Measurements from ENCODE around the gene BPIFA2. TPM values are rescaled to one million over a fixed set of nuclear protein-coding genes. Genes with fewer than 3 reads are reported as not detected.

The BPIFA2 gene
- total and polyA plus RNA-seq, 2 experiments from 2014 or later: not detected

GRCh38 chr20:33162313-33162712 lies 5.6 kb upstream of the BPIFA2 start:
- WGBS, 2 experiments (ENCODE audit: low coverage in 1 of 2, low lambda C conversion rate in 2 of 2, missing lambda C conversion rate in 2 of 2): 48 to 56% methylated on average over 6 of the region's 6 CpGs
- in situ Hi-C loops (cut with MboI): no loop called here

GRCh38 chr20:33162753-33163152 lies 5.2 kb upstream of the BPIFA2 start:
- Histone ChIP-seq H3K27me3 (replicated peaks; ENCODE audit: insufficient read depth) (peaks cover 15% of the 10 kb centered on the region; the same call in 1 of the 2 replicates), H3K27ac (no peak overlapping the region), H3K4me3 (no peak overlapping the region), H2AFZ (no peak overlapping the region), H3K79me2 (ENCODE audit: insufficient read depth) (no peaks in the 10 kb centered on the region), H3F3A (ENCODE audit: insufficient read depth) (no peaks in the 10 kb centered on the region), H3K4me1 (ENCODE audit: insufficient read depth) (no peaks in the 10 kb centered on the region), H3K4me2 (ENCODE audit: unreplicated experiment) (no peak overlapping the region), H3K9me3 (ENCODE audit: low read depth) (no peaks in the 10 kb centered on the region), H3K36me3 (ENCODE audit: low read depth) (no peaks in the 10 kb centered on the region), H3K9me2 (ENCODE audit: insufficient read depth) (no peaks in the 10 kb centered on the region), H3K9ac (no peak overlapping the region), H4K20me1 (ENCODE audit: insufficient read depth) (no peaks in the 10 kb centered on the region)
- 28 to 33% methylated on average over 5 of the region's 5 CpGs for WGBS, 2 experiments (ENCODE audit: low coverage in 1 of 2, low lambda C conversion rate in 2 of 2, missing lambda C conversion rate in 2 of 2)
- no peak for DNase-seq
- in situ Hi-C loops (cut with MboI): no loop called here
- TF ChIP-seq EZH2 (IDR thresholded peaks at IDR 0.05; ENCODE audit: insufficient read depth, poor library complexity, severe bottlenecking): no peak

More at GRCh38 chr20:33162313-33162712, 5.6 kb upstream of the BPIFA2 start:
- H3K4me1 ChIP-seq (ENCODE audit: insufficient read depth): no peaks in the 10 kb centered on the region
- no peaks in the 10 kb centered on the region for H3K79me2 ChIP-seq (ENCODE audit: insufficient read depth)
- no peak overlapping the region for H2AFZ ChIP-seq
- no peak overlapping the region for H3K9ac ChIP-seq
- DNase-seq: no peak
- H3K27ac ChIP-seq: no peak overlapping the region
- peaks cover 15% of the 10 kb centered on the region; the same call in 1 of the 2 replicates for H3K27me3 ChIP-seq (replicated peaks; ENCODE audit: insufficient read depth)
- H3K36me3 ChIP-seq (ENCODE audit: low read depth): no peaks in the 10 kb centered on the region
- no peaks in the 10 kb centered on the region for H3K9me2 ChIP-seq (ENCODE audit: insufficient read depth)
- H3F3A ChIP-seq (ENCODE audit: insufficient read depth): no peaks in the 10 kb centered on the region
- no peaks in the 10 kb centered on the region for H4K20me1 ChIP-seq (ENCODE audit: insufficient read depth)
- H3K9me3 ChIP-seq (ENCODE audit: low read depth): no peaks in the 10 kb centered on the region
- no peak for TF ChIP-seq EZH2phosphoT487 (IDR thresholded peaks at IDR 0.05; ENCODE audit: insufficient read depth, low read depth)
- no peak for TF ChIP-seq EZH2 (IDR thresholded peaks at IDR 0.05; ENCODE audit: insufficient read depth, poor library complexity, severe bottlenecking)
- no peak overlapping the region for H3K4me3 ChIP-seq
- H3K4me2 ChIP-seq (ENCODE audit: unreplicated experiment): no peak overlapping the region

- TF ChIP-seq EZH2 (IDR thresholded peaks at IDR 0.05; ENCODE audit: insufficient read depth, poor library complexity, severe bottlenecking) (no peak), EZH2phosphoT487 (IDR thresholded peaks at IDR 0.05; ENCODE audit: insufficient read depth, low read depth) (no peak)
- DNase-seq: no peak
These were observed 3.9 kb upstream of the BPIFA2 start for GRCh38 chr20:33163856-33164762.

GRCh38 chr20:33164763-33165095 lies 3.2 kb upstream of the BPIFA2 start:
- 23 to 27% methylated on average over 6 of the region's 6 CpGs for WGBS, 2 experiments (ENCODE audit: low coverage in 1 of 2, low lambda C conversion rate in 2 of 2, missing lambda C conversion rate in 2 of 2)
- H3K4me1 ChIP-seq (ENCODE audit: insufficient read depth): no peaks in the 10 kb centered on the region
- H3K9me3 ChIP-seq (ENCODE audit: low read depth): peaks cover 3% of the 10 kb centered on the region
- H3K9me2 ChIP-seq (ENCODE audit: insufficient read depth): no peaks in the 10 kb centered on the region
- no peak overlapping the region for H3K4me2 ChIP-seq (ENCODE audit: unreplicated experiment)
- no peak overlapping the region for H3K4me3 ChIP-seq
- DNase-seq: no peak
- peaks cover 8% of the 10 kb centered on the region; the same call in 1 of the 2 replicates for H3K27me3 ChIP-seq (replicated peaks; ENCODE audit: insufficient read depth)
- H3K9ac ChIP-seq: no peak overlapping the region
- no peaks in the 10 kb centered on the region for H4K20me1 ChIP-seq (ENCODE audit: insufficient read depth)
- H3K27ac ChIP-seq: no peak overlapping the region
- in situ Hi-C loops (cut with MboI): no loop called here
- no peaks in the 10 kb centered on the region for H3F3A ChIP-seq (ENCODE audit: insufficient read depth)
- H2AFZ ChIP-seq: no peak overlapping the region
- H3K79me2 ChIP-seq (ENCODE audit: insufficient read depth): no peaks in the 10 kb centered on the region
- TF ChIP-seq EZH2phosphoT487 (IDR thresholded peaks at IDR 0.05; ENCODE audit: insufficient read depth, low read depth) (no peak), EZH2 (IDR thresholded peaks at IDR 0.05; ENCODE audit: insufficient read depth, poor library complexity, severe bottlenecking) (no peak)
- no peaks in the 10 kb centered on the region for H3K36me3 ChIP-seq (ENCODE audit: low read depth)

More at GRCh38 chr20:33163856-33164762, 3.9 kb upstream of the BPIFA2 start:
- Histone ChIP-seq H4K20me1 (ENCODE audit: insufficient read depth) (no peaks in the 10 kb centered on the region), H3K4me3 (no peak overlapping the region), H3K27me3 (replicated peaks; ENCODE audit: insufficient read depth) (peaks cover 8% of the 10 kb centered on the region; the same call in 1 of the 2 replicates), H2AFZ (no peak overlapping the region), H3K4me2 (ENCODE audit: unreplicated experiment) (no peak overlapping the region), H3K9ac (no peak overlapping the region), H3K9me3 (ENCODE audit: low read depth) (peaks cover 2% of the 10 kb centered on the region), H3K27ac (no peak overlapping the region), H3K79me2 (ENCODE audit: insufficient read depth) (no peaks in the 10 kb centered on the region), H3F3A (ENCODE audit: insufficient read depth) (no peaks in the 10 kb centered on the region), H3K4me1 (ENCODE audit: insufficient read depth) (no peaks in the 10 kb centered on the region), H3K36me3 (ENCODE audit: low read depth) (no peaks in the 10 kb centered on the region), H3K9me2 (ENCODE audit: insufficient read depth) (no peaks in the 10 kb centered on the region)
- in situ Hi-C loops (cut with MboI): no loop called here
- WGBS, 2 experiments (ENCODE audit: low coverage in 1 of 2, low lambda C conversion rate in 2 of 2, missing lambda C conversion rate in 2 of 2): 27 to 38% methylated on average over 6 to 8 of the region's 8 CpGs
